ENCODE measurements around the gene CYP2A6.

DNA sequence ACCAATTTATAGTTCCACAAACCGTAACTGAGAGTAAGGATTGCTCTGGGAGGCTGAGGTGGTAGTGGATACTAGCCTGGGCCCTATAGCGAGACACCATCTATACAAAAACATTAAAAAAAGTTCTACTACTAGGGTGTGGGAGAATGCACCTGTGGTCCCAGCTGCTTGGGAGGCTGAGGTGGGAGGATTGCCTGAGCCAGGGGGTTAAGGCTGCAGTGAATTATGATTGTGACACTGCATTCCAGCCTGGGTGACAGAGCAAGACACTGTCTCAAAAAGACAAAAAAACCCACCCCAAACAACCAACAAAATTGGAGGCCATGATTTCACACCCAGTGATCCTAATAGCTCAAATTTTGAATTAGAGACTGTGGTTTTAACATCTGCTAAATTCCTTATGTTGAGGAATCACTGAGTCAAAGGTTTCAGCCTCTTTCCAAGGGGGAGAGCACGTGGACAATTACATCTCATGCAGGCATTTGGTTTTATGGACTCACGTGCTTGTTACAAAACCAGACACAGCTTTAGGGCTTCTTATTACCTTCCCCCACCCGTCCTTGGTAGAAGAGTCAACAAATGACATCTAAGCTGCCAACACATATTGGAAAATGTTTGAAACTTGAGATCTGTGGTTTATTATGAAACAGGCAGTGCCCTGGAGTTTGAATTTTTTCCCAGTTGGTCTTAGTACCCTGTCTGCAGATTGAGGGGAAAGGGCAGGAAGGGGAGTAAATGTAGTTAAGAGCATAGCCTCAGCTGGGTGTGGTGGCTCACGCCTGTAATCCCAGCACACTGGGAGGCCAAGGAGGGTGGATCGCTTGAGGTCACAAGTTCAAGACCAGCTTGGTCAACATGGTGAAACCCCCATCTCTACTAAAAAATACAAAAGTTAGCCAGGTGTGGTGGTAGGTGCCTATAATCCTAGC lies 18.5 kb downstream of the CYP2A6 start:
- no peak for TF ChIP-seq CTCF (IDR thresholded peaks at IDR 0.05)
- TF ChIP-seq ZFX (IDR thresholded peaks at IDR 0.05; ENCODE audit: borderline replicate concordance), result no peak
